Activated CD4-positive, alpha-beta T cell treated with anti-CD3 and anti-CD28 coated beads for 1 hour (primary cell): ENCODE results near the gene RNU5B-1.

Experiments
- DNase-seq: peaks from one replicate; pipeline ENCODE4 v3.0.0-alpha.2; 2020

RNU5B-1 gene

GRCh38 chr15:65329288-65329983 lies 25.0 kb downstream of the RNU5B-1 start:
- no peak for DNase-seq

GRCh38 chr15:65329984-65330735 lies 25.7 kb downstream of the RNU5B-1 start:
- DNase-seq: no peak

- DNase-seq: no peak
Measured at GRCh38 chr15:65330934-65331645, 26.6 kb downstream of the RNU5B-1 start.

GRCh38 chr15:65331811-65332210 lies 27.3 kb downstream of the RNU5B-1 start:
- DNase-seq: no peak

- DNase-seq: no peak
Measured at GRCh38 chr15:65332391-65333147, 28.1 kb downstream of the RNU5B-1 start.

GRCh38 chr15:65333148-65333820 lies 28.8 kb downstream of the RNU5B-1 start:
- DNase-seq: no peak

GRCh38 chr15:65333856-65334255 lies 29.4 kb downstream of the RNU5B-1 start:
- DNase-seq: no peak

GRCh38 chr15:65334586-65335231 lies 30.2 kb downstream of the RNU5B-1 start:
- DNase-seq: no peak

GRCh38 chr15:65335278-65336055 lies 31.0 kb downstream of the RNU5B-1 start:
- no peak for DNase-seq

- DNase-seq: no peak
Measured at GRCh38 chr15:65336493-65337435, 32.3 kb downstream of the RNU5B-1 start.

GRCh38 chr15:65337436-65338070 lies 33.1 kb downstream of the RNU5B-1 start:
- DNase-seq: no peak

GRCh38 chr15:65338366-65338765 lies 33.9 kb downstream of the RNU5B-1 start:
- no peak for DNase-seq

GRCh38 chr15:65338823-65339222 lies 34.3 kb downstream of the RNU5B-1 start:
- no peak for DNase-seq

- no peak for DNase-seq
Measured at GRCh38 chr15:65339416-65339815, 34.9 kb downstream of the RNU5B-1 start.

GRCh38 chr15:65339920-65340319 lies 35.4 kb downstream of the RNU5B-1 start:
- DNase-seq: no peak

GRCh38 chr15:65342493-65342892 lies 38.0 kb downstream of the RNU5B-1 start:
- DNase-seq: no peak

- DNase-seq: no peak
Measured at GRCh38 chr15:65343374-65343981, 39.0 kb downstream of the RNU5B-1 start.

GRCh38 chr15:65344214-65344913 lies 39.9 kb downstream of the RNU5B-1 start:
- DNase-seq: no peak
